SK-N-SH treated with all-trans-retinoic acid at 6 μM for 48 hours (cell line): ENCODE measurements around the gene MT1HL1.
"Not testable (repeated sequence)": the region's sequence is repeated elsewhere in the genome, so short reads cannot be mapped to it uniquely, and the experiment has no call there.

Source experiments
- ATAC-seq: fragments of 200-7000 bp; cut with Tn5 transposase; 3 replicates; pipeline ENCODE4 v1.9.1; 2020; ENCODE audit warnings: mild to moderate bottlenecking, moderate library complexity
- ARNTL ChIP-seq: fragments of 450-650 bp; formaldehyde crosslinking; IDR thresholded peaks from 2 replicates; pipeline ENCODE4 v1.5.0; 2020; ENCODE audit warnings: low read depth, mild to moderate bottlenecking, moderate library complexity, borderline replicate concordance
- BACH2 ChIP-seq: fragments of 250-450 bp; sonication (Bioruptor Pico); IDR thresholded peaks from 2 replicates; pipeline ENCODE4 v1.9.0; 2021; ENCODE audit warnings: mild to moderate bottlenecking, borderline replicate concordance
- ESRRG ChIP-seq: fragments of 250-450 bp; sonication (Bioruptor Pico); IDR thresholded peaks from 2 replicates; pipeline ENCODE4 v1.6.1; 2021; ENCODE audit warnings: mild to moderate bottlenecking
- GLIS3 ChIP-seq: fragments of 250-450 bp; sonication (Bioruptor Pico); IDR thresholded peaks from 2 replicates; pipeline ENCODE4 v1.5.0; 2020; ENCODE audit warnings: mild to moderate bottlenecking, moderate library complexity
- ISL1 ChIP-seq: fragments of 250-450 bp; sonication (Bioruptor Pico); IDR thresholded peaks from 2 replicates; pipeline ENCODE4 v2.1.2; 2022; ENCODE audit warnings: mild to moderate bottlenecking, moderate library complexity
- PATZ1 ChIP-seq: fragments of 250-450 bp; sonication (Bioruptor Pico); IDR thresholded peaks from 2 replicates; pipeline ENCODE4 v1.8.0; 2020; ENCODE audit warnings: mild to moderate bottlenecking, moderate library complexity, borderline replicate concordance
- PPARA ChIP-seq: fragments of 250-450 bp; sonication (Bioruptor Pico); IDR thresholded peaks from 2 replicates; pipeline ENCODE4 v1.5.0; 2020; ENCODE audit warnings: mild to moderate bottlenecking, borderline replicate concordance
- RARB ChIP-seq: fragments of 250-450 bp; sonication (Bioruptor Pico); IDR thresholded peaks from 2 replicates; pipeline ENCODE4 v1.8.0; 2021; ENCODE audit warnings: mild to moderate bottlenecking, moderate library complexity
- SNAI2 ChIP-seq: fragments of 250-450 bp; sonication (Bioruptor Pico); IDR thresholded peaks from 2 replicates; pipeline ENCODE4 v1.5.0; 2020; ENCODE audit warnings: mild to moderate bottlenecking, moderate library complexity
- TCF4 ChIP-seq: fragments of 250-450 bp; sonication (Bioruptor Pico); IDR thresholded peaks from 2 replicates; pipeline ENCODE4 v1.8.0; 2021; ENCODE audit warnings: mild to moderate bottlenecking, moderate library complexity, borderline replicate concordance
- TSHZ2 ChIP-seq: fragments of 250-450 bp; sonication (Bioruptor Pico); IDR thresholded peaks from 2 replicates; pipeline ENCODE4 v1.5.0; 2020; ENCODE audit warnings: mild to moderate bottlenecking, moderate library complexity
- ZC3H10 ChIP-seq: fragments of 250-450 bp; sonication (Bioruptor Pico); IDR thresholded peaks from 2 replicates; pipeline ENCODE4 v1.5.1; 2021; ENCODE audit warnings: mild to moderate bottlenecking, moderate library complexity
- ZFP3 ChIP-seq: fragments of 250-450 bp; sonication (Bioruptor Pico); IDR thresholded peaks from 2 replicates; pipeline ENCODE4 v1.5.0; 2020; ENCODE audit warnings: mild to moderate bottlenecking, moderate library complexity
- ZFP30 ChIP-seq: fragments of 450-650 bp; formaldehyde crosslinking; IDR thresholded peaks from 2 replicates; pipeline ENCODE4 v1.5.0; 2022; ENCODE audit warnings: mild to moderate bottlenecking, moderate library complexity
- ZNF70 ChIP-seq: fragments of 450-650 bp; formaldehyde crosslinking; IDR thresholded peaks from 2 replicates; pipeline ENCODE4 v1.5.0; 2020; ENCODE audit warnings: mild to moderate bottlenecking, moderate library complexity
- ZNF8 ChIP-seq: fragments of 450-650 bp; formaldehyde crosslinking; IDR thresholded peaks from 2 replicates; pipeline ENCODE4 v1.5.0; 2020; ENCODE audit warnings: mild to moderate bottlenecking, moderate library complexity

The MT1HL1 gene

GRCh38 chr1:236983818-236984217 lies 20.4 kb downstream of the MT1HL1 start (continued):
- no peak for TF ChIP-seq ESRRG

- TF ChIP-seq ISL1 (no peak), TCF4 (CRISPR knock-in tag) (no peak), ZNF8 (CRISPR knock-in tag) (no peak), BACH2 (CRISPR knock-in tag) (no peak), ZFP30 (CRISPR knock-in tag) (no peak), ZNF70 (CRISPR knock-in tag) (no peak), TSHZ2 (no peak), GLIS3 (CRISPR knock-in tag) (no peak), ZFP3 (CRISPR knock-in tag) (no peak), PATZ1 (CRISPR knock-in tag) (no peak)
Observed at GRCh38 chr1:236982380-236982779, 21.9 kb downstream of the MT1HL1 start.

GRCh38 chr1:236981431-236981830 lies 22.8 kb downstream of the MT1HL1 start:
- not testable (repeated sequence) for ATAC-seq

More at GRCh38 chr1:236982380-236982779, 21.9 kb downstream of the MT1HL1 start:
- ATAC-seq, result no peak

- ATAC-seq, result no peak
- TF ChIP-seq ESRRG (no peak), TCF4 (CRISPR knock-in tag) (no peak), ZFP30 (CRISPR knock-in tag) (no peak), RARB (CRISPR knock-in tag) (no peak), BACH2 (CRISPR knock-in tag) (no peak), ZC3H10 (CRISPR knock-in tag) (no peak), ARNTL (no peak), ZNF70 (CRISPR knock-in tag) (no peak), PATZ1 (CRISPR knock-in tag) (no peak), SNAI2 (CRISPR knock-in tag) (no peak), GLIS3 (CRISPR knock-in tag) (no peak)
Observed at GRCh38 chr1:236980673-236981072, 23.6 kb downstream of the MT1HL1 start.

GRCh38 chr1:236979149-236979900 lies 24.9 kb downstream of the MT1HL1 start:
- no peak for ATAC-seq
- no peak for TF ChIP-seq TCF4 (CRISPR knock-in tag)
- TF ChIP-seq PPARA (CRISPR knock-in tag), result no peak
- no peak for TF ChIP-seq ZC3H10 (CRISPR knock-in tag)
- no peak for TF ChIP-seq TSHZ2
